Natural killer cell treated with Interleukin-12 subunit alpha and Interleukin-12 subunit beta and Interleukin-15 and Interleukin-18, amount 100 ng/mL, for 72 hours (primary cell): ENCODE measurements around the gene PCF11. TPM values are rescaled to one million over a fixed set of nuclear protein-coding genes. Genes with fewer than 3 reads are reported as not detected.
A peak's percentile ranks its signal among the peaks of the same experiment; 100 is the strongest.
"Not testable (repeated sequence)": the region's sequence is repeated elsewhere in the genome, so short reads cannot be mapped to it uniquely, and the experiment has no call there.

Source experiments
- ATAC-seq, 2 donors: fragments of 150-1000 bp; cut with Tn5 transposase in 1 of 2; sonication (Bioruptor Pico), chemical (Tn5 transposase) in 1 of 2; 2 replicates each; pipeline ENCODE4 v1.10.0; 2021
- DNase-seq: peaks from one replicate; pipeline ENCODE4 v3.0.0; 2022; ENCODE audit warnings: low spot score
- H3K27ac Mint-ChIP-seq, 2 donors: 1 replicate in 1 of 2; 2 replicates in 1 of 2; pipeline ENCODE4 v1.8.0; 2022; ENCODE audit warnings: mixed read lengths in 2 of 2, mild to moderate bottlenecking in 1 of 2, moderate library complexity in 1 of 2
- H3K27me3 Mint-ChIP-seq, 2 donors: 1 replicate in 1 of 2; 2 replicates in 1 of 2; pipeline ENCODE4 v1.8.0; 2022; ENCODE audit warnings: mixed read lengths in 2 of 2
- H3K36me3 Mint-ChIP-seq: one replicate; pipeline ENCODE4 v1.8.0; 2022; ENCODE audit warnings: mixed read lengths
- H3K4me1 Mint-ChIP-seq, 2 donors: 1 replicate in 1 of 2; 2 replicates in 1 of 2; pipeline ENCODE4 v1.8.0; 2022; ENCODE audit warnings: low read depth in 2 of 2, mixed read lengths in 2 of 2, mild to moderate bottlenecking in 1 of 2
- H3K4me3 Mint-ChIP-seq: one replicate; pipeline ENCODE4 v1.8.0; 2022; ENCODE audit warnings: mixed read lengths
- H3K9me3 Mint-ChIP-seq: 2 replicates; pipeline ENCODE4 v1.8.0; 2022; ENCODE audit warnings: mixed read lengths
- total RNA-seq, 2 donors: library from RNA; stranded (reverse); gene quantifications; one replicate each; pipeline ENCODE4 v1.2.3, GENCODE V29; 2022

PCF11 gene
- total RNA-seq, 2 donors from 2014 or later, result 63.4 to 74.3 TPM

DNA sequence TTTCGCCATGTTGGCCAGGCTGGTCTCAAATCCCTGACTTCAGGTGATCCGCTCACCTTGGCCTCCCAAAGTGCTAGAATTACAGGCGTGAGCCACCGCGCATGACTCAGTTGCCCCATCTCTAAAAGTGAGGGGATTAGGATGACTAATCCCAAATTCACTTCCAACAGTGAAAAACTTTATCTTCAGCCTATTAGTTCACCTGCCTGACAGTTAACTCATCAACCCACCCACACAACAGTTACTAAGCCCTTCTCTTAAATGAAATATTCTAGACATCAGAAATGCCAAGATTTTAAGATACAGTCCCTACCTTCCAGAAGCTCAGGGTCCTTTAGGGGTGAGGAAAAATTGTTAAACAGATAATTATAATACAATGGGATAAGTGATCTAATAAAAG is 34.6 kb downstream of the PCF11 start:
- no peak overlapping the region for H3K27ac Mint-ChIP-seq

DNA sequence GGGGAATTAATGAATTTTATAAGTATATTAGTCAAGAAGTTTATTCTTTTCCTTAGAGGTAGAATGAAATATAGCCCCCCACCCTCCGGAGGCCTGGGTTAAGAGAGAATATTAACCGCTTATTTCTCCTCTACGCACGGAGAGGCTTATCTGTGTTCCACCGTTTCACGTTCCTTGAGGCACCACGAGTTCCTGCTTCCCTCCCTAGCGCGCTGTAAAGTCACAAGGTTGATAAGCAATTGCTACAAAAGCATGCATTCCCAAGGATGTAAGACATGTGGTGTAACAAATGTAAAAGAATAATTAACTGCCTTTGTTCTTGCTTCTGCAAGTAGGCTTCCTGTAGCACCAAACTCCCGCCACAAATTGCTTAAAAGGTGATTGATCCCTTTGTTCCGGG is 35.1 kb downstream of the PCF11 start:
- H3K4me3 Mint-ChIP-seq, result peak overlapping the region; percentile 99
- no peak for ATAC-seq
- peak overlapping the region; percentile 95 to 96 for H3K27ac Mint-ChIP-seq
- no peak for DNase-seq
- no peaks in the 10 kb centered on the region for H3K9me3 Mint-ChIP-seq
- H3K36me3 Mint-ChIP-seq, result peaks cover 6% of the 10 kb centered on the region
- no peaks in the 10 kb centered on the region for H3K27me3 Mint-ChIP-seq
- peaks cover 34 to 46% of the 10 kb centered on the region in 2 donors for H3K4me1 Mint-ChIP-seq

More for the DNA sequence above, 34.6 kb downstream of the PCF11 start:
- no peak overlapping the region for H3K4me3 Mint-ChIP-seq
- H3K27me3 Mint-ChIP-seq, result no peaks in the 10 kb centered on the region
- H3K4me1 Mint-ChIP-seq, result peaks cover 34 to 41% of the 10 kb centered on the region in 2 donors
- H3K9me3 Mint-ChIP-seq, result no peaks in the 10 kb centered on the region
- H3K36me3 Mint-ChIP-seq, result peaks cover 10% of the 10 kb centered on the region
- DNase-seq (no peak), ATAC-seq (no peak)

DNA sequence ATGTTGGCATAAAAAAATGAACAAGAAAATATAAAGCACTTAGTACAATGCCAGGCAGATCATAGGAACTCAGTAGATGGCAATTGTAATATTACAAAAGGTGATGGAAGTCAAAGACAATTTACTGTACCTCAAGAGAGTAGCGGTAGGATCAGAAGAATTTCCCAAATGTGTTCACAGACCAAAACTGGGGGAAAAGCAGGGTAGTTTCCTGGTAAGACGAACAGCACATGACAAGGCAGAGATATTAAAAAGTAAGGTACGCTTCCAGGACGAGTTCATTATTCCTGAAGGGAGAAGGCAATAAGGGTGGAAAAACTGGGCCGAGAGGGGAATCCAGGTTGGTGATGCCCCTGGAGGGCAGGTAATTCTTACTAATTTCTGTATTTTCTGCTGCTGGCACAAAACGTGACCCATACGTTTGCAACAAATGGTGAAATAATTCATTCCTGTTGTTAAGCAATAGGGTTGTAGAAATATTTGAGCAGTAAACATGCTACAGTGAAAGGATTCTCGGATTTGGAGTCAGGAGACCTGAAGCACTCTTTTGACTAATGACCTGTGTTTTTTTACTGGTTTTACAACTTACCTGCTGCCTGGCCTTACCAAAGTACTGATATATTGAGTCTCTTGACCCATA is 35.8 kb downstream of the PCF11 start:
- Mint-ChIP-seq H3K27me3 (no peaks in the 10 kb centered on the region), H3K36me3 (peaks cover 6% of the 10 kb centered on the region), H3K4me3 (peak overlapping the region; percentile 99), H3K9me3 (no peaks in the 10 kb centered on the region), H3K4me1 (peaks cover 34 to 46% of the 10 kb centered on the region in 2 donors), H3K27ac (peak overlapping the region; percentile 95 to 96)
- no peak for ATAC-seq
- DNase-seq, result no peak

DNA sequence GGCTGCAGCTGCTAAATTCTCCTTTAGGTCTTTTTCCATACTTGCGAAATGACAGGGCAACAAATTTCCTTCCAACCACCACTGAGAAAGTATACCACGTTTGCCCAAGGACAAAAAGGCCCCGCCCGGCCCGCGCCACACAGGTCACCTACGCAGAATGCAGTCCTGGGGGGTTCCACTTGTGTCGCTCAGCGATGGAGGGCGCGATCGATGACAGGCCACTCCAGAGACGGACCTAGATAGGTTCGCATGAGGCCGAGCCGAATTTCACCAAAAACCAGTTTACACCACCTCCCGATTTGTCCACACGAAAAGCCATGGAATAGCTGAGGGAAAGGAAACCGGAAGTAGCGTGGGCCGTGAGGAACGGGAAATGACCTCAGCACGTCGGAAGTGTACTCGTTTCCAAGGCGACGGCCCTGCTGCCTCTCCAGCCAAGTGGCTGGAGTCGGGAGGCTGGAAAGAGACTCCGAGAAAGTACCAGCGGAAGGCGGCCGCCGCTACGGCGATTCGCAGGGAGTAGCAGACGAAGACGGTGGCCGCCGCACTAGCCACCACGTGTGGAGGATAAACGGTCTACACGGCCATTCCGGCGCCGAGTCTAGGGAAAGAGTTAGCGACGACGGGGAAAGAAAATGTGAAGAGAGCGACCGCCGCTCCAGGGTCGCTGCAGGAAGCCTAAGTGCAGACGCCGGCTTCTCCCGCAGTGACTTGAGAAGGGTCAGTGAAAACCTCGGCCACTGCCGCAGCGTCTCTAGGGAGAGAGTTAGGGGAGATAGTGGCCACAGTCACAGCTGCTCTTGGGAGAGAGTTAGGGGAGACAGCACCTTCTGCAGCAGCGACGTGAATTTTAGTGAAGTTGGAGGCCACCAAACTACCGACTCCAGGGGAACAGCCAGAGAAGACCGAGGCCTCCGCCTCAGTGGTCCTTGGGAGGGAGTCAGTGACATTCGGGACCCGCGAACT is 36.7 kb downstream of the PCF11 start, which contains the start of gene ANKRD42:
TSS of gene ANKRD42 (plus strand) at position 398 of the 966 bp plus-strand sequence. CDS start 959 bp downstream, outside the sequence.
- H3K27ac Mint-ChIP-seq, result peak within 1 kb of the TSS; percentile 95 to 96
- DNase-seq, result peak; percentile 91
- peaks cover 34 to 46% of the 10 kb centered on the region in 2 donors for H3K4me1 Mint-ChIP-seq
- no peaks in the 10 kb centered on the region for H3K9me3 Mint-ChIP-seq
- peak; percentile 84 to 88 for ATAC-seq
- peaks cover 6% of the 10 kb centered on the region for H3K36me3 Mint-ChIP-seq
- H3K27me3 Mint-ChIP-seq, result no peaks in the 10 kb centered on the region
- peak within 1 kb of the TSS; percentile 99 for H3K4me3 Mint-ChIP-seq

DNA sequence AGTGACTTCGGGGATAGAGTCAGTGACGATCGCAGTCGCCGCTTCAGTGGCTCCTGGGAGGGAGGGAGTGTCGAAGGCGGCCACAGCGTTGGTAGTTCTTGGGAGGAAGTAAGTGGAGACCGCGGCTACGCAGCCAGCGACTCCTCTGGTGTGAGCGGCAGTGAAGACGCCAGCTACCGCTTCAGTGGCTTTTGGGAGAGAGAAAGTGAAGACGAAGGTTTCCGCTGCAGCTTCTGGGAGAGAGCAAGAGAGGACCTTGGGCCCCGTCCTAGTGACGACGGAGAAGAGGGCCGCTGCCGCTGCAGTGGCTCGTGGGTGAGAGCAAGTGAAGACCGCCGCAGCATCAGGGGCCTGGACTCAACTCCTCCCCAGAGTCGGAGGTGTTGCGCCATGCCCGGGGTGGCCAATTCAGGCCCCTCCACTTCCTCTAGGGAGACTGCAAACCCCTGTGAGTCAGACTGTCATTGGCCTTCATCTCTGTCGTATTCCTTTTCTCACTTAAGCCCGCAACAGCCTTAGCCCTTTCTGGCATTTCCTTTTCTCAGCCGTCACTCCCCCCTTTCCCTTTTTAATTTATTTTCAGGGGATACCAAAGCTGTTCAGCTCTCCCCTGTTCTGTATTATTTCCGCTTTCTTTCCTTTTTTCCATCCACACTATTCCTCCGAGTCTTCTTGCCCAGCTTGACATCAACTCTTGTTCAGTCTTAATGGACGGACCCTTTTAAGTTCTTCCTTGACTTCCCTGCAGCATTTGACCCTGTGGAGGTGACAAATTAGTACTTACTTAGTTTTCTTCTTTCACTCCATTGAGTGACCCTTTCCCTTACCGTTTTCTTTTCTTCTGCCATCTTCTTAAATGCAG is 37.6 kb downstream of the PCF11 start:
- no peaks in the 10 kb centered on the region for H3K27me3 Mint-ChIP-seq
- peaks cover 6% of the 10 kb centered on the region for H3K36me3 Mint-ChIP-seq
- ATAC-seq (peak; percentile 88 to 92), DNase-seq (peak; percentile 91)
- H3K27ac Mint-ChIP-seq, result peak overlapping the region; percentile 95 to 96
- peaks cover 34 to 46% of the 10 kb centered on the region in 2 donors for H3K4me1 Mint-ChIP-seq
- H3K9me3 Mint-ChIP-seq, result no peaks in the 10 kb centered on the region
- peak overlapping the region; percentile 99 for H3K4me3 Mint-ChIP-seq

DNA sequence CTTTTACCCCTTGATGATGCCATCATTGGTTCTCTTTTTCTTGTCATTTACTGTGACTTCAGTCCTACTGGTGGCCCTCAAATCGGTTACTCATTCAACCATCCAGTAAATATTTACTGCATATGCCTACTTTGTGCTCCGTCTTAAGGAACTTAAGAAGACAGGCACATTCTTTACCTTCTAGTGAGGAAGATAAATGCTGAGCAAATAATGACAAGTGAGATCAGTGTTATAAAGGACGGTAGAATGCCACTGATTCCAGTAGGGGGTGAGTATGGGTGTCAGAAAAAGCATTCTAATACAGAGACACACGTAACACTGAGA is 38.2 kb downstream of the PCF11 start:
- ATAC-seq (no peak), DNase-seq (no peak)
- Mint-ChIP-seq H3K4me1 (peaks cover 35 to 46% of the 10 kb centered on the region in 2 donors), H3K4me3 (peak overlapping the region; percentile 99), H3K36me3 (peaks cover 11% of the 10 kb centered on the region), H3K9me3 (no peaks in the 10 kb centered on the region), H3K27me3 (no peaks in the 10 kb centered on the region), H3K27ac (peak overlapping the region; percentile 95 to 96)

DNA sequence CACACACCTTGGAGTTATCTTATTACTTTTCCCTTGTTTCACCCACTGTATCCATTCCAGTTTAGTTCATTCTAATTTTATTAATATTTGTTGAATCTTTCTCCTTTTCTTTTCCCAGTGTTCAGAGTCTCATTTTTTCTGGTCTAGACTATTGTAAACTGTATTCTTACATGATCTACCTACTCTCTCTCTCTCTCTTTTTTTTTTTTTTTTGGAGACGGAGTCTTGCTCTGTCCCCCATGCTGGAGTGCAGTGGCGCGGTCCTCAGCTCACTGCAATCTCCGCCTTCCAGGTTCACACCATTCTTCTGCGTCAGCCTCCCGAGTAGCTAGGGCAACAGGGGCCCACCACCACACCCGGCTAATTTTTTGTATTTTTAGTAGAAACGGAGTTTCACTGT is 38.7 kb downstream of the PCF11 start:
- peak overlapping the region; percentile 95 to 96 for H3K27ac Mint-ChIP-seq
- H3K36me3 Mint-ChIP-seq, result peaks cover 14% of the 10 kb centered on the region
- ATAC-seq, result no peak
- DNase-seq, result no peak
- H3K4me1 Mint-ChIP-seq, result peaks cover 37 to 46% of the 10 kb centered on the region in 2 donors
- peak overlapping the region; percentile 99 for H3K4me3 Mint-ChIP-seq
- H3K9me3 Mint-ChIP-seq, result no peaks in the 10 kb centered on the region
- H3K27me3 Mint-ChIP-seq, result no peaks in the 10 kb centered on the region

DNA sequence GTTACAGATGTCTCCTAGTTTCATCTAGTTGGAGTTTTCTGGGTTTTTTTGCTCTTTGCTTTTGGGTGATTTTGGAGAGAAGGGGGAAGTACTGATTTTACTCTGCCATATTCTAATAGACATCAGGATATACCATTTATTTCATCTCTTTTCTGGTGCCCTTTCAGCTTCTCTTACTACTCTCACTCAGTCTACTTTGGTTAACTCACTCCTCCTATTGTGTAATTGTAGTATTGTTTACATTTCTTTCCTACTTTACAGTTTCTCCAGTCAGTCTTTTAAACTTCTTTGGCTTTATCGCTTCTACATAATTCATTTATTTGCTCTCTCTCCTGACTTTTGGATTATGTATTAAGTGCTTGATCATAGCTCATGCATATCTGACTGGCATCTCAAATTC is 43.1 kb downstream of the PCF11 start:
- Mint-ChIP-seq H3K9me3 (no peaks in the 10 kb centered on the region), H3K27ac (no peak overlapping the region), H3K27me3 (no peaks in the 10 kb centered on the region), H3K4me3 (no peak overlapping the region), H3K4me1 (peaks cover 12 to 20% of the 10 kb centered on the region in 2 donors), H3K36me3 (peaks cover 8% of the 10 kb centered on the region)
- ATAC-seq (no peak), DNase-seq (no peak)

DNA sequence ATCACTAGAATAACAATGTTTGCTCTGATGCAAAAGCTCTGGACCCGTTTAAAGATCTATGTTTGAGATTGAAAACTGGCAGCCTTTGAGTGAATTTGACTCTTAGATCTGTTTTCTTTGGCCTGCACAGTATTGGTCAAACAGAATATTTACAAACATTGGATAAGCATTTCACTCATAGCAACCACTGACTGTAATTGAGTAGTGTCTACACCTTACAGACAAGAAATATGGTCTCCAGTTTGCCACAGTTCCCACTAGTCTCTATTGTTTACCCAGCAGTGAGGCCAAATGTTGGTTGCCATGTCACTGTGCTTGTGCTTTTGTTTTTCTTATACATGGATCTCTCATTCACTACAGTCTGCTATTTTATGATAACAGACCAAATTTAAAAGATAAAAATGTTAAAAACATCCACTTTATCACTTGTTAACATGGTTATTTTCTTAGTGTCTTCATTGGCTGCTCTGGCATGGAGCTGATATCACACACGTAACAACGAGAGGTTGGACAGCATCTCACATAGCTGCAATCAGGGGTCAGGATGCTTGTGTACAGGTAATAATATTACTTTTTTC is 48.8 kb downstream of the PCF11 start:
- no peak for ATAC-seq
- Mint-ChIP-seq H3K27me3 (no peaks in the 10 kb centered on the region), H3K27ac (no peak overlapping the region), H3K36me3 (no peaks in the 10 kb centered on the region), H3K4me3 (no peak overlapping the region), H3K4me1 (no peaks in the 10 kb centered on the region), H3K9me3 (no peaks in the 10 kb centered on the region)
- no peak for DNase-seq

DNA sequence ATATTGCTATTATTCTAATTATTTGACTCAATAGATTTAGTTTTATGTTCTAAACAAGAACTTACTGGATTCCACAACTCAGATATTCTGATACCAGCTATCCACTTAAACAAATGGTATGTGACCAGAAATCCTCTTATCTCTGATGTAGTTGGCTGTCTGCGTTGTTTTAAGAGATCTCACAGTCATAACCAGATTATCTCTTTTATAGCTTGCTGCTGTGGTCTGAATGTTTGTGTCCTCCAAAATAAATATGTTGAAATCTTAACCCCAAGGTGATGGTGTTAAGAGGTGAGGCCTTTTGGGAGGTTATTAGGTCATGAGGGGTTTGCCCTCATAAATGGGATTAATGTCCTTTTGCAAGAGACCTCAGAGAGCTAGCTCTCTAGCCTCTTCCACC is 49.3 kb downstream of the PCF11 start:
- no peaks in the 10 kb centered on the region for H3K9me3 Mint-ChIP-seq
- H3K36me3 Mint-ChIP-seq, result no peaks in the 10 kb centered on the region
- H3K4me1 Mint-ChIP-seq, result no peaks in the 10 kb centered on the region
- H3K27me3 Mint-ChIP-seq, result no peaks in the 10 kb centered on the region
- DNase-seq (no peak), ATAC-seq (no peak)
- H3K27ac Mint-ChIP-seq, result no peak overlapping the region
- H3K4me3 Mint-ChIP-seq, result no peak overlapping the region

DNA sequence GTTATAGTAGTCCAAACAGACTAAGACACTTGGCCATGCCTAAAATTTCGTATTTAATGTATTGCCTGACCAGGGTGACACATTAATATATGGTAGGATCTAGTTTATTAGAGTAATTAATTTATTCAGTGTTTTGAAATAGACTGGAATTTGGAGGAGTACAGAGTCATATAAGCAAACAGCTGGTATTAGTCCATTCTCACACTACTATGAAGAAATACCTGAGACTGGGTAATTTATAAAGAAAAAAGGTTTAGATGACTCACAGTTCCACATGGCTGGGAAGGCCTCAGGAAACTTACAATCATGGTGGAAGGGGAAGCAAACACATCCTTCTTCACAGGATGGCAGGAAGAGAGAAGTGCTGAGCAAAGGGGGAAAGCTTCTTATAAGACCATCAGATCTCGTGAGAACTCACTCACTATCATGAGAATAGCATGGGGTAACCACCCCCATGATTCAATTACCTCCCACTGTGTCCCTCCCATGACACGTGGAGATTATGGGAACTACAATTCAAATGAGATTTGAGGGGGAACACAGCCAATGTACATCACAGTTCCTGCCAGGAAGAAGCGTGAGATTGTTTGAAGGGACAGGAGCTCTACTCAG is 49.9 kb downstream of the PCF11 start:
- H3K9me3 Mint-ChIP-seq, H3K27me3 Mint-ChIP-seq, H3K4me1 Mint-ChIP-seq, ATAC-seq, H3K27ac Mint-ChIP-seq, H3K36me3 Mint-ChIP-seq, H3K4me3 Mint-ChIP-seq, DNase-seq: not testable (repeated sequence)

DNA sequence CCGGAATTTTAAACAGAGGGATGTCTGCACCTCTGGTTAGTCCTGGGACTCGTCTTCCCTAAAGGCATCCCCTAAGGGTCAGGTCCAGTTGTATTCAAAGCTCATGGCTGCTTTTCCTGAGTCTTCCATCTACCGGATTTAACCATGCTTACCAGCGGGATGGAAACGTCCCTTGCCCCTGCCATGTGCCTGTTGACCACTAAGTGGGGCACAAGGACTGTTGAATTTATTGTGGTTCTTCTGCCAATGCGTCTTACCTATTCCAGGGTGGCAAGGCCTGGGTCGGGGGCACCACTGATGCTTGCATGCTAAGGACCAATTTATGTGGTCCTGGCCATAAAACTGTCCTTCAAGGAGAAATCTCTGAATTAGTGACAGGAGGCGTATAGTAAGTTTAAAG is 62.2 kb downstream of the PCF11 start:
- Mint-ChIP-seq H3K27me3 (no peaks in the 10 kb centered on the region), H3K36me3 (no peaks in the 10 kb centered on the region), H3K9me3 (no peaks in the 10 kb centered on the region), H3K4me1 (no peaks in the 10 kb centered on the region), H3K27ac (no peak overlapping the region), H3K4me3 (no peak overlapping the region)
- no peak for DNase-seq
- ATAC-seq, result no peak

DNA sequence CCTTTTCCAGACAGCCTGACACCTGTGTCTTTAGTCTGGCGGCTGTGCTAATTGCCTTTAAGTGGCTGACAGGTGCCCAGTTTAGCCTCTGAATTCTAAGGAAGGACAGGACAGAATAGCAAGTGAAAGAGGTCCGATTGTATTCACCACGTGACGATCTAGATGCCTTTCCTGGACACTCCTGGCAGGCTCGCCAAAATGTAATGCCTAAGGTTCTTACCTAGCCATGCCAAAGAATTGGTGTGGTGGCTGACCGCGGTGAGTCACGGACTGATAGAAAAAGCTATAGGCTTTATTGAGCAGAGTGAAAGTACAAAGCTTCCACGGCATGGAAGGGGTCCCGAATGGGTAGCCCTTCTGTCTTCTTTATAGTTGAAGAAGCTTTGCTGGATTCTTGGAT is 63.3 kb downstream of the PCF11 start:
- DNase-seq, result no peak

More for the DNA sequence above, 63.3 kb downstream of the PCF11 start:
- Mint-ChIP-seq H3K36me3 (no peaks in the 10 kb centered on the region), H3K27me3 (no peaks in the 10 kb centered on the region), H3K27ac (no peak overlapping the region), H3K4me3 (no peak overlapping the region), H3K9me3 (no peaks in the 10 kb centered on the region), H3K4me1 (no peaks in the 10 kb centered on the region)
- no peak for ATAC-seq
